GM12878 (cell line): ENCODE data around the gene BRD3. TPM values are rescaled to one million over a fixed set of nuclear protein-coding genes. Genes with fewer than 3 reads are reported as not detected.

Experiments
- ATAC-seq: fragments of 200-7000 bp; cut with Tn5 transposase; 3 replicates; pipeline ENCODE4 v1.9.1; 2020; ENCODE audit warnings: mild to moderate bottlenecking, moderate library complexity
- BruUV-seq: library from RNA; stranded (reverse); fragments of 400-500 nt; replicated peaks from 2 replicates; lab custom pipeline; 2021; lab: Mats Ljungman, UMichigan
- CTCF ChIA-PET: fragments of 300-600 bp; sonication (Branson Sonifier 250); formaldehyde crosslinking; extraction: SDS; loops from one replicate; lab custom pipeline; 2021; ENCODE audit warnings: inconsistent platforms; lab: Yijun Ruan, JAX
- POLR2A ChIA-PET: fragments of 350-600 bp; formaldehyde crosslinking; extraction: SDS; loops from one replicate; lab custom pipeline; 2021; ENCODE audit warnings: inconsistent platforms; lab: Charles Lee
- RAD21 ChIA-PET: fragments of 300-600 bp; sonication (Branson Sonifier 250); formaldehyde crosslinking; loops from one replicate; lab custom pipeline; 2023; ENCODE audit warnings: antibody characterized with exemption; ENCODE audit not compliant: unreplicated experiment; lab: Charles Lee
- SMC1A ChIA-PET: fragments of 300-600 bp; sonication (Branson Sonifier 250); formaldehyde crosslinking; loops from one replicate; lab custom pipeline; 2023; ENCODE audit not compliant: unreplicated experiment, uncharacterized antibody; lab: Charles Lee
- DNase-seq: peaks from one replicate; pipeline ENCODE4 v3.0.0-alpha.2; 2011; ENCODE audit warnings: low read depth, low spot score
- FAIRE-seq: peaks from 3 replicates; lab custom pipeline; 2011; peaks lifted over from hg19 to GRCh38; lab: Jason Lieb, UNC
- H2AFZ ChIP-seq: 2 replicates; pipeline ENCODE4 v1.6.0; 2011; ENCODE audit warnings: low read depth, low read length, control low read depth; ENCODE audit not compliant: control insufficient read depth
- H3K27ac ChIP-seq: 2 replicates; pipeline ENCODE4 v1.5.1; 2011; ENCODE audit warnings: control low read depth; ENCODE audit not compliant: control insufficient read depth, insufficient read depth
- H3K27me3 ChIP-seq, 2 experiments: replicated peaks in 1 of 2; 2 replicates each; pipeline versions ENCODE4 v1.6.0 to v1.6.1; 2011; ENCODE audit warnings: low read length in 1 of 2; ENCODE audit not compliant: control insufficient read depth in 2 of 2, insufficient read depth in 2 of 2
- H3K36me3 ChIP-seq, 2 experiments: 2 replicates each; pipeline ENCODE4 v1.5.1; 2011; ENCODE audit warnings: low read length in 1 of 2; ENCODE audit not compliant: control insufficient read depth in 2 of 2, insufficient read depth in 2 of 2
- H3K4me1 ChIP-seq: 2 replicates; pipeline ENCODE4 v1.6.1; 2011; ENCODE audit warnings: mild to moderate bottlenecking, low read length, moderate library complexity, mixed read lengths; ENCODE audit not compliant: control insufficient read depth, insufficient read depth
- H3K4me2 ChIP-seq: 2 replicates; pipeline ENCODE4 v1.6.0; 2011; ENCODE audit warnings: control low read depth; ENCODE audit not compliant: control insufficient read depth, insufficient read depth
- H3K4me3 ChIP-seq: fragments of 200-600 bp; sonication (generic); 2 replicates; pipeline ENCODE4 v1.5.1; 2016
- H3K79me2 ChIP-seq: 2 replicates; pipeline ENCODE4 v1.6.0; 2011; ENCODE audit warnings: low read length; ENCODE audit not compliant: control insufficient read depth, insufficient read depth
- H3K9ac ChIP-seq: 2 replicates; pipeline ENCODE4 v1.8.0; 2011; ENCODE audit warnings: low read length, control low read depth, mixed read lengths; ENCODE audit not compliant: control insufficient read depth, insufficient read depth
- H3K9me3 ChIP-seq: replicated peaks from 3 replicates; pipeline ENCODE4 v1.5.1; 2011; ENCODE audit warnings: mild to moderate bottlenecking, low read length; ENCODE audit not compliant: control insufficient read depth, insufficient read depth
- H4K20me1 ChIP-seq: 2 replicates; pipeline ENCODE4 v1.6.0; 2011; ENCODE audit not compliant: control insufficient read depth, insufficient read depth
- BCL11A ChIP-seq: IDR thresholded peaks from 2 replicates; pipeline ENCODE4 v1.6.1; 2011; ENCODE audit warnings: low read depth, low read length
- BMI1 ChIP-seq: fragments of 450-650 bp; IDR thresholded peaks from 2 replicates; pipeline ENCODE4 v1.6.1; 2016; ENCODE audit warnings: mild to moderate bottlenecking, moderate library complexity, borderline replicate concordance
- BRCA1 ChIP-seq: IDR thresholded peaks from 2 replicates; pipeline ENCODE4 v1.6.1; 2011; ENCODE audit warnings: low read depth, low read length, improper control_type of control experiment
- CHD4 ChIP-seq: fragments of 200-600 bp; sonication (generic); IDR thresholded peaks from 2 replicates; pipeline ENCODE4 v1.6.1; 2016; ENCODE audit warnings: mild to moderate bottlenecking
- FOS ChIP-seq: IDR thresholded peaks from 3 replicates; pipeline ENCODE4 v1.6.1; 2011; ENCODE audit warnings: borderline replicate concordance; ENCODE audit not compliant: insufficient read length; ENCODE audit errors: extremely low read depth
- NR2C1 ChIP-seq: fragments of 450-650 bp; IDR thresholded peaks from 2 replicates; pipeline ENCODE4 v1.6.1; 2017; ENCODE audit warnings: antibody characterized with exemption, mild to moderate bottlenecking, moderate library complexity
- POLR2A ChIP-seq: IDR thresholded peaks from 2 replicates; pipeline ENCODE4 v1.6.1; 2011; ENCODE audit warnings: low read depth, mild to moderate bottlenecking, low read length
- SUPT20H ChIP-seq: IDR thresholded peaks from 2 replicates; pipeline ENCODE4 v1.6.1; 2011; ENCODE audit warnings: low read depth, mild to moderate bottlenecking, low read length, moderate library complexity, borderline replicate concordance; ENCODE audit not compliant: control insufficient read depth
- TCF12 ChIP-seq: IDR thresholded peaks from 2 replicates; pipeline ENCODE4 v1.6.1; 2011; ENCODE audit warnings: low read depth, mild to moderate bottlenecking, low read length
- ZNF384 ChIP-seq: IDR thresholded peaks from 2 replicates; pipeline ENCODE4 v1.6.1; 2012; ENCODE audit warnings: low read depth, mild to moderate bottlenecking, low read length, improper control_type of control experiment, borderline replicate concordance
- WGBS: methylation state at CpG from one replicate; pipeline ENCODE4 v1.1.6; 2016; ENCODE audit warnings: low lambda C conversion rate; ENCODE audit not compliant: insufficient replicate concordance, insufficient coverage; ENCODE audit errors: missing lambda C conversion rate; 5-methylcytosine and 5-hydroxymethylcytosine counted together
- in situ Hi-C: fragments of 300-500 bp; cut with MboI; formaldehyde crosslinking; loops from 9 replicates; pipeline ENCODE4 v1.14.3; 2018; ENCODE audit warnings: mixed read lengths
- intact Hi-C: fragments of 100-400 bp; cut with micrococcal nuclease; formaldehyde crosslinking; loops from one replicate; pipeline ENCODE4 v1.14.2; 2022; ENCODE audit not compliant: unreplicated experiment
- polyA plus RNA-seq, 11 experiments: library from polyadenylated mRNA; depleted of rRNA in 4 of 11; unstranded in 6 of 11; stranded (reverse) in 5 of 11; fragments of >200 nt; fragmentation: Nextera tagmentation in 4 of 11; fragmentation: Illumina TruSeq in 1 of 11; extraction: Ambion mirVana in 4 of 11; extraction: Trizol in 1 of 11; gene quantifications; 1 replicate in 1 of 11; 2 replicates in 10 of 11; pipeline versions ENCODE4 v1.2.1 to v1.2.3, GENCODE V29; 2011 to 2016; ENCODE audit warnings: inconsistent platforms in 2 of 11, missing spikeins in 2 of 11, low read depth in 1 of 11
- total RNA-seq, 4 experiments: library from RNA; depleted of rRNA in 3 of 4; stranded (reverse); fragments of >200 nt in 3 of 4; fragmentation: Illumina TruSeq in 1 of 4; extraction: Trizol in 1 of 4; gene quantifications; 2 replicates each; pipeline versions ENCODE4 v1.2.1 to v1.2.3, GENCODE V29; 2013 to 2021
- TF ChIP-seq, protein P1 (sequence below): fragments of 150-350 bp; IDR thresholded peaks from 2 replicates; pipeline ENCODE4 v1.6.1; 2014; ENCODE audit warnings: mild to moderate bottlenecking, low read depth, low read length

Gene BRD3
- total and polyA plus RNA-seq, 10 of the 15 experiments (the other 5 are each of a cell fraction or from before 2014, with no cell fraction given), result 0.53 to 20.8 (median 4.8) TPM

DNA sequence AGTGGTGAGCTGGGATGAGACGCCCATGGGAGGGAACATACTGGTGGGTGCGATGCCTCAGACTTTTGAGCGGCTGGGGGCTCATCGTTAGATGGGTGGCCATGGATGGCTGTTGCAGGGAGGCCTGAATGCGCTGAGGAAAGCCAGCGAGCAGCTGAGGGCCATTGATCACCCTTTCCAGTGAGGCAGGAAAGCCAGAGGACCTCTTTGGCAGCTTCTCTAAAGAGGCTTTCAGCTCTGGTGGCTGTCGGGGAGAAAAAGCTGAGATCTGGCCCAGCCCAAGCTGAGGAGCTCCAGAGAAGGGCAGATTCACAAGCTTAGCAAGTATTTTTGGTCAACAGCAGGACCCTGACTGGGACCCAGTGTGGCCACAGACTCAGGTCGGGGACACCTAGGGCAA lies 62.4 kb downstream of the BRD3 start:
- H3K4me1 ChIP-seq, result no peaks in the 10 kb centered on the region
- no peak for ATAC-seq
- in situ Hi-C loops, result loop anchor here (25.0 kb wide), 1 partner anchor 468 kb away; the partner anchor contains the start of gene ADAMTSL2
- H3K9ac ChIP-seq, result no peak overlapping the region
- ChIA-PET CTCF (interaction anchor here (0.6 to 1.0 kb wide), 2 partner anchors 12 to 223 kb away, joined by 3 to 6 read pairs; no protein-coding TSS in a partner anchor), POLR2A (interaction anchor here (1.2 kb wide), 1 partner anchor 27 kb away, joined by 9 read pairs; no protein-coding TSS in a partner anchor), SMC1A (no interaction called here), RAD21 (no interaction called here)
- FAIRE-seq, result no peak
- H3K9me3 ChIP-seq, result no peaks in the 10 kb centered on the region; the same call in 2 of the 3 replicates
- no peaks in the 10 kb centered on the region for H3K79me2 ChIP-seq
- intact Hi-C loops, result no loop called here
- no peak overlapping the region for H3K4me3 ChIP-seq
- no peaks in the 10 kb centered on the region; a peak in 2 of 4 replicates for H3K27me3 ChIP-seq
- no peaks in the 10 kb centered on the region for H4K20me1 ChIP-seq
- H3K36me3 ChIP-seq, result no peaks in the 10 kb centered on the region
- no peak overlapping the region for H2AFZ ChIP-seq
- no peak overlapping the region for H3K4me2 ChIP-seq
- no peak for DNase-seq
- TF ChIP-seq BRCA1 (no peak), SUPT20H (no peak), BCL11A (no peak), BMI1 (no peak), NR2C1 (no peak), TCF12 (no peak), CHD4 (no peak), ZNF384 (no peak), FOS (no peak), POLR2A (no peak)
- TF ChIP-seq, protein P1, sequence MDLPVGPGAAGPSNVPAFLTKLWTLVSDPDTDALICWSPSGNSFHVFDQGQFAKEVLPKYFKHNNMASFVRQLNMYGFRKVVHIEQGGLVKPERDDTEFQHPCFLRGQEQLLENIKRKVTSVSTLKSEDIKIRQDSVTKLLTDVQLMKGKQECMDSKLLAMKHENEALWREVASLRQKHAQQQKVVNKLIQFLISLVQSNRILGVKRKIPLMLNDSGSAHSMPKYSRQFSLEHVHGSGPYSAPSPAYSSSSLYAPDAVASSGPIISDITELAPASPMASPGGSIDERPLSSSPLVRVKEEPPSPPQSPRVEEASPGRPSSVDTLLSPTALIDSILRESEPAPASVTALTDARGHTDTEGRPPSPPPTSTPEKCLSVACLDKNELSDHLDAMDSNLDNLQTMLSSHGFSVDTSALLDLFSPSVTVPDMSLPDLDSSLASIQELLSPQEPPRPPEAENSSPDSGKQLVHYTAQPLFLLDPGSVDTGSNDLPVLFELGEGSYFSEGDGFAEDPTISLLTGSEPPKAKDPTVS, result no peak
- H3K27ac ChIP-seq, result no peak overlapping the region
- WGBS, result 55% methylated on average over 8 of the region's 8 CpGs
- BruUV-seq, result no TSS peak
